ENCODE results near the gene PEX10. TPM values are rescaled to one million over a fixed set of nuclear protein-coding genes. Genes with fewer than 3 reads are reported as not detected.

PEX10 gene
- total RNA-seq, 1 experiment from 2014 or later, result 21.9 TPM

DNA sequence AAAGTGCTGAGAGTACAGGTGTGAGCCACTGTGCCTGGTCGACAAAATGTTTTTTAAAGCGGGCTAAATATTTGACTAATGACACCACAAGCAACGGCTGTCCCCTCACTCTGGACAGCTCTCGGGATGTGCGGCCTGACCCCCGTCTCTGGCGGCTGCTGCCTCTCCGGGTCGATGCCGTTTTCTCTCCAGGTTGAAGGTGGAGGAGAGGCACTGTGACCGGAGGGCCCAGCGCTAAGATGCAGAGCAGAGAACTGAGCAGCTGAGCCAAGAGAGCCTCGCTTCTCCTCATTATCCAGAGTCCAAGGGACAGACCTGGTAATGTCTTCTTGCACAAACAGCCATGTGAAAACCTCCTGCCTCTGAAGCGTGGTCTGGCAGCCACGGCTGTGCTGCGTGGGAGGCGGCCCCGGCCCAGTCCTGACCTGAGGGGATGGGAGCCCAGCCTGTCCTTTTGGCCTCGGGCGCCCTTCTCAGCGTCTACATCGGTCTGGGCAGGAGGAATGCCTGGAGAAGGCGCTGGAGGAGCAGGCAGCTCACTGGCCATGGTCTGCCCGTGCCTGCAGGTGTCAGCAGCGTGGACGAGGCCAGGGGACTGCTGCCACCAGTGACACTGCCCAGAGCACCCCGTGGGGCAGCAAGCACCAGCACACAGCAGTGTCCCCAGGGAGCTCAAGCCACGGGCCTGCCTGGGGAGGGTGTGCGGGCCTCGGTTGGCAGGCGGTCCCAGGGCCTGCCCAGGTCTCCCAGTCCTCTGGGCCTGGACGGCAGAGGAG is 31.4 kb downstream of the PEX10 start:
- Mint-ChIP-seq H3K4me1 (ENCODE audit: low read depth, unreplicated experiment) (no peaks in the 10 kb centered on the region), H3K36me3 (ENCODE audit: insufficient read depth, unreplicated experiment) (no peaks in the 10 kb centered on the region), H3K9me3 (ENCODE audit: unreplicated experiment) (no peaks in the 10 kb centered on the region), H3K27ac (ENCODE audit: unreplicated experiment) (no peak overlapping the region), H3K27me3 (ENCODE audit: insufficient read depth, unreplicated experiment) (no peaks in the 10 kb centered on the region), H3K4me3 (ENCODE audit: unreplicated experiment) (no peak overlapping the region)
- intact Hi-C loops (cut with micrococcal nuclease; ENCODE audit: unreplicated experiment), result no loop called here
- Histone ChIP-seq H3K4me1 (no peaks in the 10 kb centered on the region), H3K9me3 (no peaks in the 10 kb centered on the region), H3K4me3 (ENCODE audit: low read depth, low read length) (no peak overlapping the region), H3K27me3 (replicated peaks; ENCODE audit: control insufficient read depth, insufficient read depth, low read length) (no peaks in the 10 kb centered on the region), H3K36me3 (ENCODE audit: control insufficient read depth, insufficient read depth, low read length) (no peaks in the 10 kb centered on the region)
- no peak for DNase-seq
- TF ChIP-seq, protein P1, sequence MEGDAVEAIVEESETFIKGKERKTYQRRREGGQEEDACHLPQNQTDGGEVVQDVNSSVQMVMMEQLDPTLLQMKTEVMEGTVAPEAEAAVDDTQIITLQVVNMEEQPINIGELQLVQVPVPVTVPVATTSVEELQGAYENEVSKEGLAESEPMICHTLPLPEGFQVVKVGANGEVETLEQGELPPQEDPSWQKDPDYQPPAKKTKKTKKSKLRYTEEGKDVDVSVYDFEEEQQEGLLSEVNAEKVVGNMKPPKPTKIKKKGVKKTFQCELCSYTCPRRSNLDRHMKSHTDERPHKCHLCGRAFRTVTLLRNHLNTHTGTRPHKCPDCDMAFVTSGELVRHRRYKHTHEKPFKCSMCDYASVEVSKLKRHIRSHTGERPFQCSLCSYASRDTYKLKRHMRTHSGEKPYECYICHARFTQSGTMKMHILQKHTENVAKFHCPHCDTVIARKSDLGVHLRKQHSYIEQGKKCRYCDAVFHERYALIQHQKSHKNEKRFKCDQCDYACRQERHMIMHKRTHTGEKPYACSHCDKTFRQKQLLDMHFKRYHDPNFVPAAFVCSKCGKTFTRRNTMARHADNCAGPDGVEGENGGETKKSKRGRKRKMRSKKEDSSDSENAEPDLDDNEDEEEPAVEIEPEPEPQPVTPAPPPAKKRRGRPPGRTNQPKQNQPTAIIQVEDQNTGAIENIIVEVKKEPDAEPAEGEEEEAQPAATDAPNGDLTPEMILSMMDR (IDR thresholded peaks at IDR 0.05; ENCODE audit: insufficient read depth in 1 of 2, low read depth in 1 of 2, low read length in 1 of 2, severe bottlenecking in 1 of 2, unreplicated experiment in 1 of 2), result no peak
- BruUV-seq (replicated peaks), result no TSS peak
- ChIA-PET POLR2A (no interaction called here), CTCF (interaction anchor here (1.0 to 1.8 kb wide), 4 partner anchors 10 to 186 kb away, joined by 3 to 29 read pairs (median 6); partner anchors contain the start of genes FAAP20, MORN1 and RER1)

DNA sequence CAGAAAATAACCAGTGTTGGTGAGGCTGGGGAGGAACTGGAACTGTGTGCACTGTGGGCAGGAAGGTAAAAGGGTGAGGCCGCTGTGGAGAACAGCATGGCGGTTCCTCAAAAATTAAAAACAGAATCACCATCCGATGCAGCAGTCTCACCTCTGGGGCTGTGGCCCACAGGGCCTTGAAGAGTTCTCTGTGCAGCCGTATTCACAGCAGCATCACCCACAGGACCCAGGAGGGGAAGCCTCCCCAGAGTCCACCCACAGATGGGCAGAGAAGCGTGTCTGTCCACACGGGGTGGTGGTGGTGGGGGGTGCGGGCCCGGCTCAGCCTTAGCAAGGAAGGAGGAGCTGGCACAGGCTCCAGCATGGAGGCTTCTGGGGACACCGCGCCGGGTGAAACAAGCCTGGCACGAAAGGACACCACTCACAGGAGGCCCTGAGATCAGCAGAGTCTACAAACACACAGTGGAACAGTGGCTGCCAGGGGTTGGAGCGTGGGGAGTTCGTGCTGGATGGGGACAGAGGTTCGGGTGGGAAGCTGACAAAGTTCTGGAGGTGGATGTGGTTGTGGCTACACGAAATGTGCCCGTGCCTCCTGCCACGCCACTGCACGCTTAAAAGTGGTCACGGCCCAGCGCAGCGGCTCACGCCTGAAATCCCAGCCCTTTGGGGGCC is 32.5 kb downstream of the PEX10 start:
- Histone ChIP-seq H3K4me3 (ENCODE audit: low read depth, low read length) (no peak overlapping the region), H3K4me1 (no peaks in the 10 kb centered on the region), H3K27me3 (replicated peaks; ENCODE audit: control insufficient read depth, insufficient read depth, low read length) (no peaks in the 10 kb centered on the region), H3K9me3 (no peaks in the 10 kb centered on the region), H3K36me3 (ENCODE audit: control insufficient read depth, insufficient read depth, low read length) (no peaks in the 10 kb centered on the region)
- Mint-ChIP-seq H3K27ac (ENCODE audit: unreplicated experiment) (no peak overlapping the region), H3K27me3 (ENCODE audit: insufficient read depth, unreplicated experiment) (no peaks in the 10 kb centered on the region), H3K9me3 (ENCODE audit: unreplicated experiment) (no peaks in the 10 kb centered on the region), H3K36me3 (ENCODE audit: insufficient read depth, unreplicated experiment) (no peaks in the 10 kb centered on the region), H3K4me1 (ENCODE audit: low read depth, unreplicated experiment) (no peaks in the 10 kb centered on the region), H3K4me3 (ENCODE audit: unreplicated experiment) (no peak overlapping the region)
- TF ChIP-seq, protein P1 (IDR thresholded peaks at IDR 0.05; ENCODE audit: insufficient read depth in 1 of 2, low read depth in 1 of 2, low read length in 1 of 2, severe bottlenecking in 1 of 2, unreplicated experiment in 1 of 2), result no peak
- intact Hi-C loops (cut with micrococcal nuclease; ENCODE audit: unreplicated experiment), result no loop called here
- ChIA-PET POLR2A (no interaction called here), CTCF (no interaction called here)
- no peak for DNase-seq
- no TSS peak for BruUV-seq (replicated peaks)

DNA sequence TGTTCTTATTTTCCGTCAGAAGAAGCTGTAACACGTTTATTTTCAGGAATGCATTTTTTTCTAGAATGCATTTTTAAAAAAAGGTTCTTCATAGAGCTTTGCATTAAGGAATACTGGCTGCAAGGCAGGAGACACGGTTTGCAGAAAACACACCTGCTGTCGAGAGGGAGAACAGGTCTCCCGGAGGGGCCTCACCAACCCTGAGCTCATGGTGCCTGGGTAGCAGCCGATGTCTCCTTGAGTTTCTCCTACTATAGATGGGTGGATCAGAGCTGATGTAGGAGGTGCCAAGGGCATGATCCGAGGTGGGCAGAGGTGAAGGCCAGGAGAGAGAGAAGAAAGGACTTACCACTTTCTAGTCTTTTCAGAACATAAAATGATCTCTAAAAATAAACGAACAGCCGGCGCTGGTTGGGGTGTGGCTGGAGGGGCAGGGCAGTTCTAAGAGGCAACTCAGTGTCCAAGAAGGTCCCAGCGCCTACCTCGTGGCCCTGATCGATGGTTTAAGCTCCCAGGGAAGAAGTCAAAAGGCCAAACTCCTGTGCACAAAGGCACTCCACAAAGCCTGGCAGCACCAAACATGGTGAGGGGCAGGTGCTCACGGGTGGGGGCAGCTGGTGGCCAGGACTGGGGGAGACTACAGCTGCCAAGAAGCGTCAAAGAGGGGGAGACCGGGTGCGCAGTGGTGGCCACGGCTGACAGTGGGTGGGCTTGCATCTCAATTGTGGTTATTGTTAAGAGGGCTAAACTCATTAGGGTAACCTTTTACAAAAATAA is 33.2 kb downstream of the PEX10 start:
- Mint-ChIP-seq H3K9me3 (ENCODE audit: unreplicated experiment) (no peaks in the 10 kb centered on the region), H3K27ac (ENCODE audit: unreplicated experiment) (no peak overlapping the region), H3K36me3 (ENCODE audit: insufficient read depth, unreplicated experiment) (no peaks in the 10 kb centered on the region), H3K27me3 (ENCODE audit: insufficient read depth, unreplicated experiment) (no peaks in the 10 kb centered on the region), H3K4me3 (ENCODE audit: unreplicated experiment) (no peak overlapping the region), H3K4me1 (ENCODE audit: low read depth, unreplicated experiment) (no peaks in the 10 kb centered on the region)
- intact Hi-C loops (cut with micrococcal nuclease; ENCODE audit: unreplicated experiment), result no loop called here
- no peak for DNase-seq
- H3K36me3 ChIP-seq (ENCODE audit: control insufficient read depth, insufficient read depth, low read length), result no peaks in the 10 kb centered on the region
- H3K4me3 ChIP-seq (ENCODE audit: low read depth, low read length), result no peak overlapping the region
- no peaks in the 10 kb centered on the region for H3K4me1 ChIP-seq
- ChIA-PET POLR2A (interaction anchor here (0.7 kb wide), 1 partner anchor 174 kb away, joined by 3 read pairs; no protein-coding TSS in a partner anchor), CTCF (no interaction called here)
- no peaks in the 10 kb centered on the region for H3K27me3 ChIP-seq (replicated peaks; ENCODE audit: control insufficient read depth, insufficient read depth, low read length)
- TF ChIP-seq, protein P1 (IDR thresholded peaks at IDR 0.05; ENCODE audit: insufficient read depth in 1 of 2, low read depth in 1 of 2, low read length in 1 of 2, severe bottlenecking in 1 of 2, unreplicated experiment in 1 of 2), result no peak
- no peaks in the 10 kb centered on the region for H3K9me3 ChIP-seq
- BruUV-seq (replicated peaks), result no TSS peak
